Tibial nerve (tissue), 4 donors: ENCODE measurements around the gene IFI27L1. TPM values are rescaled to one million over a fixed set of nuclear protein-coding genes. Genes with fewer than 3 reads are reported as not detected.

Experiments used
- DNase-seq, 2 donors: peaks; one replicate each; pipeline ENCODE4 v3.0.0-alpha.2; 2019; ENCODE audit warnings: low spot score in 2 of 2
- H3K27ac ChIP-seq, 4 donors: fragments of 200-600 bp; sonication (generic) in 3 of 4; one replicate each; pipeline ENCODE4 v1.5.1; 2017 to 2019; ENCODE audit warnings: mild to moderate bottlenecking in 1 of 4
- H3K27me3 ChIP-seq, 2 donors: fragments of 200-600 bp; sonication (generic) in 1 of 2; one replicate each; pipeline versions ENCODE4 v1.5.1 to v1.6.0; 2017 to 2019
- H3K36me3 ChIP-seq, 3 donors: fragments of 200-600 bp; sonication (generic); one replicate each; pipeline ENCODE4 v1.5.1; 2018 to 2019
- H3K4me1 ChIP-seq, 4 donors: fragments of 200-600 bp; sonication (generic) in 3 of 4; one replicate each; pipeline ENCODE4 v1.5.1; 2017 to 2019
- H3K4me3 ChIP-seq, 4 donors: fragments of 200-600 bp; sonication (generic) in 3 of 4; one replicate each; pipeline ENCODE4 v1.5.1; 2017 to 2019; ENCODE audit warnings: mild to moderate bottlenecking in 1 of 4, moderate library complexity in 1 of 4
- H3K9me3 ChIP-seq, 4 donors: fragments of 200-600 bp; sonication (generic) in 3 of 4; one replicate each; pipeline ENCODE4 v1.5.1; 2017 to 2019
- EP300 ChIP-seq, 2 donors: sonication (generic); formaldehyde crosslinking; IDR thresholded peaks; one replicate each; pipeline ENCODE4 v1.6.1; 2017; ENCODE audit warnings: antibody characterized with exemption in 2 of 2, mild to moderate bottlenecking in 1 of 2
- POLR2A ChIP-seq, 2 donors: fragments of 450-650 bp; IDR thresholded peaks; one replicate each; pipeline ENCODE4 v1.6.1; 2017; ENCODE audit warnings: antibody characterized with exemption in 2 of 2, mild to moderate bottlenecking in 2 of 2, moderate library complexity in 2 of 2
- WGBS, 2 donors: methylation state at CpG; one replicate each; pipeline ENCODE4 v1.1.5; 2018; 5-methylcytosine and 5-hydroxymethylcytosine counted together
- total RNA-seq, 4 donors: library from RNA; depleted of rRNA; stranded (reverse); fragments of >200 nt; gene quantifications; one replicate each; pipeline ENCODE4 v1.1.0, GENCODE V29; 2016
- TF ChIP-seq, protein P1 (sequence below), 5 experiments: fragments of 200-600 bp in 3 of 5; fragments of 450-650 bp in 2 of 5; sonication (generic) in 3 of 5; IDR thresholded peaks; one replicate each; pipeline ENCODE4 v1.5.1; 2016 to 2019; ENCODE audit warnings: antibody characterized with exemption in 5 of 5, mild to moderate bottlenecking in 3 of 5, moderate library complexity in 2 of 5

The IFI27L1 gene
- total RNA-seq, 4 donors from 2014 or later, result 2.7 to 14.6 (median 7.2) TPM

DNA sequence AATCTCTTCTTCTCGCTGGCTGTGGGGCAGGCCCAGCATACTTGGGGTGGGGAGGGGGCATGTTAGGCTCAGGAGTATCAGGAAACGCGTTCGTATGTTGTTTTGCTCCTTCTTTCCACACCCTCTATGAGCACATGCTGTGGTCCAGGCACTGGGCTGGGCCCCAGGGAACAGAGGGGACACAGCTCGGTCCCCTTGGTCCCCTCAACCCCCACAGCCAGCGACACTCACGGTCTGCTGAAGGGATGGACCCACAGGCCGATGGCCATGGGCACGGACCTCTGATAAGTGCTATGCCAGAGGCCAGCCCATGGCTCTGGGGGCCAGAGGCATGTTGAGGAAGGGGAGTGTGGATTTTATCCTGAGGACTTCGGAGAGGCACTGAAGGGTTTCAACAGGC, 35.6 kb downstream of the IFI27L1 start:
- H3K9me3 ChIP-seq, result peaks cover 0 to 21% (median 0%) of the 10 kb centered on the region in 4 donors
- no peak for TF ChIP-seq POLR2A (IDR thresholded peaks at IDR 0.05)
- TF ChIP-seq, protein P1, sequence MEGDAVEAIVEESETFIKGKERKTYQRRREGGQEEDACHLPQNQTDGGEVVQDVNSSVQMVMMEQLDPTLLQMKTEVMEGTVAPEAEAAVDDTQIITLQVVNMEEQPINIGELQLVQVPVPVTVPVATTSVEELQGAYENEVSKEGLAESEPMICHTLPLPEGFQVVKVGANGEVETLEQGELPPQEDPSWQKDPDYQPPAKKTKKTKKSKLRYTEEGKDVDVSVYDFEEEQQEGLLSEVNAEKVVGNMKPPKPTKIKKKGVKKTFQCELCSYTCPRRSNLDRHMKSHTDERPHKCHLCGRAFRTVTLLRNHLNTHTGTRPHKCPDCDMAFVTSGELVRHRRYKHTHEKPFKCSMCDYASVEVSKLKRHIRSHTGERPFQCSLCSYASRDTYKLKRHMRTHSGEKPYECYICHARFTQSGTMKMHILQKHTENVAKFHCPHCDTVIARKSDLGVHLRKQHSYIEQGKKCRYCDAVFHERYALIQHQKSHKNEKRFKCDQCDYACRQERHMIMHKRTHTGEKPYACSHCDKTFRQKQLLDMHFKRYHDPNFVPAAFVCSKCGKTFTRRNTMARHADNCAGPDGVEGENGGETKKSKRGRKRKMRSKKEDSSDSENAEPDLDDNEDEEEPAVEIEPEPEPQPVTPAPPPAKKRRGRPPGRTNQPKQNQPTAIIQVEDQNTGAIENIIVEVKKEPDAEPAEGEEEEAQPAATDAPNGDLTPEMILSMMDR (IDR thresholded peaks at IDR 0.05), result no peak
- no peak for TF ChIP-seq EP300 (IDR thresholded peaks at IDR 0.05)
- H3K4me1 ChIP-seq, result peaks cover 0 to 39% (median 11%) of the 10 kb centered on the region in 4 donors
- 85 to 88% methylated on average over 10 of the region's 10 CpGs for WGBS, 2 donors
- no peak for DNase-seq
- H3K4me3 ChIP-seq, result no peak overlapping the region
- H3K27me3 ChIP-seq, result peaks cover 0 to 7% of the 10 kb centered on the region in 2 donors
- H3K27ac ChIP-seq, result no peak overlapping the region
- H3K36me3 ChIP-seq, result no peaks in the 10 kb centered on the region

- WGBS, 2 donors, result 76 to 80% methylated on average over 9 of the region's 9 CpGs
- H3K36me3 ChIP-seq, result no peaks in the 10 kb centered on the region
- peaks cover 0 to 21% (median 0%) of the 10 kb centered on the region in 4 donors for H3K9me3 ChIP-seq
- DNase-seq, result no peak
- peaks cover 0 to 31% (median 11%) of the 10 kb centered on the region in 4 donors for H3K4me1 ChIP-seq
- H3K27me3 ChIP-seq, result peaks cover 0 to 7% of the 10 kb centered on the region in 2 donors
- no peak overlapping the region for H3K4me3 ChIP-seq
- TF ChIP-seq POLR2A (IDR thresholded peaks at IDR 0.05), result no peak
- TF ChIP-seq EP300 (IDR thresholded peaks at IDR 0.05), result no peak
- TF ChIP-seq, protein P1 (IDR thresholded peaks at IDR 0.05), result no peak
- no peak overlapping the region for H3K27ac ChIP-seq
Measured at GRCh38 chr14:94117856-94118255, 36.7 kb downstream of the IFI27L1 start.

DNA sequence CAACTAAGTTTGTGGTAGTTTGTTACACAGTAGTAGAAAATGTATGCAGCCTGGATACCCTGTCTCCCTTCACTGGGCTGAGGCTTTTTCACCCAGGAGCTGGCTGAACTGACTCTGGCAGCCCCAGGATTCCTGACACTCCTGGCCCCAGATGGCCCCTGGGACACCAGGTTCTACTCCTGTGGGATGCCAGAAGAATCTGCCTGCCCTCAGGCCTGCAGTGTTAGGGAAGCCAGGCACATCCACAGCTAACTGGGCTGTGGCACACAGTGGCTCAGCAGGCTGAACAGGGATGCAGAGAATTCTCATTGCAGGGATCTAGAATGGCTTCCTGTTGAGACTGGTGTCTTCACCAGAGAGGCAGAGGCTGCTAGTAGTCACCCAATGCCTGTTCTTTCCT, 38.0 kb downstream of the IFI27L1 start:
- H3K4me1 ChIP-seq, result peaks cover 0 to 19% (median 7%) of the 10 kb centered on the region in 4 donors
- TF ChIP-seq EP300 (IDR thresholded peaks at IDR 0.05) (no peak), POLR2A (IDR thresholded peaks at IDR 0.05) (no peak)
- TF ChIP-seq, protein P1 (IDR thresholded peaks at IDR 0.05), result no peak
- DNase-seq, result no peak
- no peaks in the 10 kb centered on the region for H3K36me3 ChIP-seq
- peaks cover 0 to 7% of the 10 kb centered on the region in 2 donors for H3K27me3 ChIP-seq
- H3K27ac ChIP-seq, result no peak overlapping the region
- H3K9me3 ChIP-seq, result peaks cover 0 to 21% (median 0%) of the 10 kb centered on the region in 4 donors
- no peak overlapping the region for H3K4me3 ChIP-seq

DNA sequence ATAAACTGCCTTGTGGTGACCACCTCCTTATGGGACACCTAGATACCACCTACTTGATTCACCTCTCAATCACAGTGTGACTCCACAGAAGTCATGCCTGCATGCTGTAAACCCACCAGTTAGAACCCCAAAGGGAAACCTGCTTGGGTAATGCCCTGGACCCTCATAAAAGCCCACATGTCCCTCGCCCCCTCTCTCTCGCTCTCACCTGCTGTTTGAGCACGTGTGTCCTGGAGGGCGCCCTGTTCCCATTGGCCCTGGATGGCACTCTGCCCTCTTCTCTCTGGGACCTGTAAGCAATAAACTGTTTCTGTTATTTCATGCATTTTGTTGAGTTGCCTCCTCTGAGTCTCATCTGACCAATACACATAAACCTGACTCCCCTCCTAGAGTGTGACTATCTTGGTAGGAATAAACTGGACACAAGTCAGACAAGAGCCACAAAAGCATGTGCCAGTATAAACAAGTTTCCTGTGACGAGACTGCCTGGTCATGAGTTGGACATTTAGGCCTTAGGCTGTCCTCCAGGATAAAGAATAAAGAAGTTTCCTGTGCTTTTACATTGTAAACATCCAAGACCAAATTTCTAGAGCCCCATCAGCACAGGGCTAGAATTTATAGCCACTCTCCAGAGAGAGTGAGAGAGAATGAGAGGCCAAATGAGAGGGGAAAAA, 39.7 kb downstream of the IFI27L1 start:
- no peak overlapping the region for H3K4me3 ChIP-seq
- DNase-seq, result no peak
- WGBS, 2 donors, result 71 to 72% methylated on average over 5 of the region's 5 CpGs
- peaks cover 0 to 21% (median 0%) of the 10 kb centered on the region in 4 donors for H3K9me3 ChIP-seq
- H3K27ac ChIP-seq, result peak overlapping the region in 1 of 4 donors; percentile 47
- H3K36me3 ChIP-seq, result peaks cover 0 to 4% (median 0%) of the 10 kb centered on the region in 3 donors
- H3K27me3 ChIP-seq, result peaks cover 0 to 7% of the 10 kb centered on the region in 2 donors
- peaks cover 0 to 1% (median 0%) of the 10 kb centered on the region in 4 donors for H3K4me1 ChIP-seq
- TF ChIP-seq POLR2A (IDR thresholded peaks at IDR 0.05) (no peak), EP300 (IDR thresholded peaks at IDR 0.05) (no peak)
- TF ChIP-seq, protein P1 (IDR thresholded peaks at IDR 0.05), result no peak

- DNase-seq, result no peak
- Histone ChIP-seq H3K9me3 (peaks cover 0 to 21% (median 0%) of the 10 kb centered on the region in 4 donors), H3K4me3 (no peak overlapping the region), H3K36me3 (peaks cover 0 to 11% (median 0%) of the 10 kb centered on the region in 3 donors), H3K4me1 (no peaks in the 10 kb centered on the region), H3K27ac (peak overlapping the region in 2 of 4 donors; percentile 33 to 47), H3K27me3 (peaks cover 0 to 4% of the 10 kb centered on the region in 2 donors)
- TF ChIP-seq, protein P1 (IDR thresholded peaks at IDR 0.05), result no peak
- TF ChIP-seq POLR2A (IDR thresholded peaks at IDR 0.05) (no peak), EP300 (IDR thresholded peaks at IDR 0.05) (no peak)
- 49 to 62% methylated on average over 3 of the region's 3 CpGs for whole genome bisulfite sequencing, 2 donors
Measured at GRCh38 chr14:94121485-94121884, 40.4 kb downstream of the IFI27L1 start.
